AG10803 (cell line): Measurements from ENCODE around the gene MAPK9.

ENCODE experiments used
- DNase-seq: peaks from one replicate; pipeline ENCODE4 v3.0.0; 2010; ENCODE audit warnings: low read depth
- H3K4me3 ChIP-seq: 2 replicates; pipeline ENCODE4 v1.5.1; 2011; ENCODE audit warnings: mild to moderate bottlenecking, low read length, control low read depth
- TF ChIP-seq, protein P1 (sequence below): conservative IDR thresholded peaks from 2 replicates; pipeline ENCODE4 v1.5.1; 2011; ENCODE audit warnings: mild to moderate bottlenecking, low read length, control low read depth, inconsistent platforms

The MAPK9 gene

GRCh38 chr5:180335614-180336233, 43.8 kb upstream of the MAPK9 start:
- H3K4me3 ChIP-seq: no peak overlapping the region
- no peak for DNase-seq
- TF ChIP-seq, protein P1, sequence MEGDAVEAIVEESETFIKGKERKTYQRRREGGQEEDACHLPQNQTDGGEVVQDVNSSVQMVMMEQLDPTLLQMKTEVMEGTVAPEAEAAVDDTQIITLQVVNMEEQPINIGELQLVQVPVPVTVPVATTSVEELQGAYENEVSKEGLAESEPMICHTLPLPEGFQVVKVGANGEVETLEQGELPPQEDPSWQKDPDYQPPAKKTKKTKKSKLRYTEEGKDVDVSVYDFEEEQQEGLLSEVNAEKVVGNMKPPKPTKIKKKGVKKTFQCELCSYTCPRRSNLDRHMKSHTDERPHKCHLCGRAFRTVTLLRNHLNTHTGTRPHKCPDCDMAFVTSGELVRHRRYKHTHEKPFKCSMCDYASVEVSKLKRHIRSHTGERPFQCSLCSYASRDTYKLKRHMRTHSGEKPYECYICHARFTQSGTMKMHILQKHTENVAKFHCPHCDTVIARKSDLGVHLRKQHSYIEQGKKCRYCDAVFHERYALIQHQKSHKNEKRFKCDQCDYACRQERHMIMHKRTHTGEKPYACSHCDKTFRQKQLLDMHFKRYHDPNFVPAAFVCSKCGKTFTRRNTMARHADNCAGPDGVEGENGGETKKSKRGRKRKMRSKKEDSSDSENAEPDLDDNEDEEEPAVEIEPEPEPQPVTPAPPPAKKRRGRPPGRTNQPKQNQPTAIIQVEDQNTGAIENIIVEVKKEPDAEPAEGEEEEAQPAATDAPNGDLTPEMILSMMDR: no peak

DNA sequence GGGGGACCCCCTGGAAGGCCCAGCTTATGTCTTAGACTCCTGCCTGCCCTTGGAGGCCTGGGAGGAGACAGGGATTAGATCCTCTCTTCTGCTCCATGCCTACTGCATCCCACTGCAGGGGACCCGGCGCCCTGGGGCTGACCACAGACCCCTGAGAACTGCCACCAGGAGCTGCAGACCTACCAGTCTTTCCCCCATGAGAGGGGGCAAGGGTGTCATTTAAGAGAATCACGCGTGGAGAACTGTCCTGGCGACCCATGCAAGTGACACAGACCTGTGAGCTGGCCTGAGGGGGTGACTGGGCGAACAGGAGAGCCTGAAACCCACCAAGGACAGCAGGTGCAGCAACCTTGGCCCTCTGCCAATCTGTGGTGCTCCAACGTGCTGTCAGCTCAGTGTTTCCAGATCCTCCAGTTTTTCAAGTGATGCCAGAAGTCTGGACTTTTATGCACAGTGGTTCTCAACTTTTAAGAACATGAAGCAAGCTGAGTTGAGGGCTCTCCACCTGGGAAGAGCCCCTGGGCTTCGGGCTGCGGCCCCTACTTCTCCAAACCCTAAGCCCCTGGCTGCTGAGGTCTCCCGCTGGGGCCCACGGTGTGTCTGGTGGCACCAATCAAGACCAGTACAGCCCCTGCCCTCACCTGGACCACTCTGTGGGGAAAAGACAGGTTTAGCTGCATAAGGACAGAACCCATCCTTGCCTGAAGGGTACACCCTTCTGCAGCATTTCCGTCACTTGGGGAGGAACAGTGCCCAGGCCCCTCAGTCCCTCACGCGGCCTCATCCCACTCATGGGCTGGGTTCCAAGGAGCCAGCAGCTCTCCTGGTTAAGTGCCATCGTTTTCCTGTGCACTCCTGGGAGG, 43.1 kb upstream of the MAPK9 start:
- TF ChIP-seq, protein P1: no peak
- DNase-seq: no peak
- no peak overlapping the region for H3K4me3 ChIP-seq

DNA sequence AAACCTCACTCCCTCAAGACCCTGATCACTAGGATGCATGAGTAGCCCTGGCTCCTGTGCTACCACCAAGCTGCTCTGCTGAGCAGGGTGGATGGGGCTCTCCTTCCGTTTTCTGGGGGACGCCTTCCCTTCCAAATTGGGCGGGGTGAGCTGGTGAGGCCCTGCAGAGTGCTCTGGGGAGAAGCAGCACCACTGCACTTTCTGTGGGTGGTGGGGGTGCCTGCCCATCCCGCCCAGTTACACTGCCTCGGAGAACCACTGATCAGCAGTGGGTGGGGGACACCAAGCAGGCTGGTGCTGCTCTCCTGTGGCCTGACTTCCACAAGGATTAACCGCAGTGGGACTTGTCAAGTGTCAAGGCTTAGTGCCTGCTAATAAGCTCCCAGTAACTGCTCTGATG, 42.3 kb upstream of the MAPK9 start:
- DNase-seq: no peak
- TF ChIP-seq, protein P1: no peak
- no peak overlapping the region for H3K4me3 ChIP-seq

DNA sequence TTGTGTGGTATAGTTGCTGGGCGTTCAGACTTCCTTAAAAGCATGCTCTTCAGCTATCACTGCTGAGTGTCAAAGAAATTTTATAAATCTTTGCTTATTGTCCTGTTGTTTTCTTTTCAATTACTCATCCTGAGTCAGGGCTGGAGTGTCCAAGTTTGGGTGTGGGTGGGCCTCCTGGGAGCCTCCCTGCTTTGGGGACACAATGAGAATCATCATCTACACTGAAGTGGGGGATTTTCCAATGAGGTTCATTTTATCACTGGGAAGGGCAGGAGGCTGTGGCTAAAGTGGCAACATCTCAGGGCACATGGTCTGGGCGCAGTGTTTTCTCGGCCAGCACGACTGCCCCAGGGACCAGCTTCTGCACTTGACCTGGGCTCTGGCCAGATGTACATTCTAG, 41.8 kb upstream of the MAPK9 start:
- DNase-seq: peak; percentile 38
- TF ChIP-seq, protein P1: no peak
- H3K4me3 ChIP-seq: no peak overlapping the region

DNA sequence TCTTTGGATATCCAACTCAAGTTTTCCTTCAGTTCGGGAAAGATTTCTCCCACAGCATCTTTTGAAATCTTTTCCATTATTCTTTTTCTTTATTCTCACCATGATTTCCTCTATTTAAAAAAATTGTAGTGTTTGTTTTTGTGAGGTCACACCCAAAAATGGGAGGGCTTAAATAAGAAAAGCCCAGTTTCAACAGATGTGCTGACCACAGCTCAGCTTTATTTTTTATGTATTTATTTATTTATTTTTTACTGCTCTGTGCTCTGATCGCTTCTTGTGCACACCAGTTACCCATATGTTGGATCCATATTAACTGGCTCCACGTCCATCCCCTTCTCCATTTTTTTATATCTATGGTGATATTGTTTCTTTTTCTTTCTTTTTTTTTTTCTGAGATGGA, 41.0 kb upstream of the MAPK9 start:
- TF ChIP-seq, protein P1: no peak
- no peak overlapping the region for H3K4me3 ChIP-seq
- no peak for DNase-seq

DNA sequence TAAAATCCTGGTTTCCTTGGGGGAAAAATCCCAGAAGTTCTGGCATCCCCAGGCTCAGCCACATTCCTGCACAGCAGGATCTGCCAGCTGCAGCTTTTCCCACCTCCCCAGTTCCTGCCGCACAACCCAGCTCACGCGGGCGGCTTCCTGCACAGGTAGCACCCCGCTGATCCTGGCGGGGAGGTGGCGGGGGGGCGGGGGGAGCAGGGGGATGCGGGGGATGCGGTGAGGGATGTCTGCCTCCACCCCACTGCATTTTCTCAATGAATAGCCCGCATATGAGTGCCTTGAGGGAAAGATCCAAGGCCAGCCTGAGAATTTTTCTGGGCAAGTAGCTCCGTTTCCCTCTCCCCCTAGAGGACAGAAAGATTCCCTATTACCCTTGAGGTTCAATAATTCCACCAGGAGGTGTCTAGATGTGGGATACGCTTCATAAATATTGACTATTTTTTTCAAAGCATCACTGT, 40.2 kb upstream of the MAPK9 start:
- no peak overlapping the region for H3K4me3 ChIP-seq
- TF ChIP-seq, protein P1: peak; percentile 48
- DNase-seq: peak; percentile 35

DNA sequence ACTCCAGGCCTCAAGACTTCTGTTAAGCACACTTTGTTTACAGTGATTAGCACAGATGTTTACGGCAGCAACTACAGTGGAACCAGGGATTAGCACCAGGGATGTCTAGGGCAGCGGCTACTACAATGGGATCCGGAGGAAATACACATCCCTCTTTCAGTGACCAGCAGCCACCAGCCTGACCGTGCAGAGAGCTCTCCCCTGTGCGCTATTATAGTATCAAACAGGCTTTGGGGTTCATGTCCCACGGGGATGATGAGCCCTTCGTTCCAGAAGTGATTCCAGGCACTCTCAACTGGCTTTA, 39.7 kb upstream of the MAPK9 start:
- TF ChIP-seq, protein P1: no peak

More for the DNA sequence above, 39.7 kb upstream of the MAPK9 start:
- DNase-seq: no peak
- no peak overlapping the region for H3K4me3 ChIP-seq
